GM10266 (cell line): ENCODE results near the gene SARM1.

Source experiments
- DNase-seq: peaks from one replicate; pipeline ENCODE4 v3.0.0; 2012; ENCODE audit errors: extremely low spot score
- CTCF ChIP-seq: IDR thresholded peaks from 2 replicates; pipeline ENCODE4 v1.5.1; 2012; ENCODE audit warnings: mild to moderate bottlenecking, low read depth; ENCODE audit not compliant: control insufficient read depth, insufficient read depth; ENCODE audit errors: missing control alignments

SARM1 gene

GRCh38 chr17:28402224-28402630 lies 30.7 kb downstream of the SARM1 start:
- no peak for TF ChIP-seq CTCF
- DNase-seq: no peak

GRCh38 chr17:28402844-28403243 lies 31.4 kb downstream of the SARM1 start:
- DNase-seq: no peak
- TF ChIP-seq CTCF: no peak

DNA sequence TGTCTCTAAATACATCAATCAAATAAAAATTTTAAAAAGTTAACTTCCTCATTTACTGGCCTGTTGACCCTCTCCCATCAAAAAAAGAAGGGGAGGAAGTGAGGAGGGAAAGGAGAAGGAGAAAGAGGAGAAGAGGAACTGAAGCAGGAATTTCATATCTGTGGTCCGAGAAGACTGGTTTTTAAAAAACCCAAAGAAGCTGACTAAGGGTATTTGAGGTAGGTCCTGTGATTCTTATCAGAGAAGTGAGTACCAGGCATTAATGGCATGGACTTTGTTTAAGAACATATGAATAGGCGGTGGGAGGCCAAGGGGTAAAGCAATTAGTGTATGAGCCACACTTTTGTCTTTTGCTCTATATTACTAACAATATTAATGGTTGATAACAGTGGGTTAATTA lies 32.5 kb downstream of the SARM1 start:
- no peak for TF ChIP-seq CTCF
- no peak for DNase-seq

DNA sequence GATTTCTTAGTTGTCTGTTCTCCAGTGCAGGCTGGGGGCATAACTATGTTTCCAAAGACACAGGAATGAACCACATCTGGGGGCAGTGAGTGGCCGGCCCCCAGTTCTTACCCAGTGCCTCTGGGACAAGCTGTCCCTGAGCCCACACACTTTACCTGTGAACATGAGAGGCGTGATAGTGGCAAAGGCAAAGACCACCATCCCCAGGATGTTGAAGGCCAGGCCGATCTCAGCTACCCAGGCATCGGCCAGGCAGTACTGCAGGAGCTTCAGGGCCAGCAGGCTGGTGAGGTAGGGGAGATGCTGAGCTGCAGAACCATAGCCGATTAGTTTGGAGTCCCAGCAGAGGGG lies 32.9 kb downstream of the SARM1 start:
- TF ChIP-seq CTCF: no peak
- no peak for DNase-seq

DNA sequence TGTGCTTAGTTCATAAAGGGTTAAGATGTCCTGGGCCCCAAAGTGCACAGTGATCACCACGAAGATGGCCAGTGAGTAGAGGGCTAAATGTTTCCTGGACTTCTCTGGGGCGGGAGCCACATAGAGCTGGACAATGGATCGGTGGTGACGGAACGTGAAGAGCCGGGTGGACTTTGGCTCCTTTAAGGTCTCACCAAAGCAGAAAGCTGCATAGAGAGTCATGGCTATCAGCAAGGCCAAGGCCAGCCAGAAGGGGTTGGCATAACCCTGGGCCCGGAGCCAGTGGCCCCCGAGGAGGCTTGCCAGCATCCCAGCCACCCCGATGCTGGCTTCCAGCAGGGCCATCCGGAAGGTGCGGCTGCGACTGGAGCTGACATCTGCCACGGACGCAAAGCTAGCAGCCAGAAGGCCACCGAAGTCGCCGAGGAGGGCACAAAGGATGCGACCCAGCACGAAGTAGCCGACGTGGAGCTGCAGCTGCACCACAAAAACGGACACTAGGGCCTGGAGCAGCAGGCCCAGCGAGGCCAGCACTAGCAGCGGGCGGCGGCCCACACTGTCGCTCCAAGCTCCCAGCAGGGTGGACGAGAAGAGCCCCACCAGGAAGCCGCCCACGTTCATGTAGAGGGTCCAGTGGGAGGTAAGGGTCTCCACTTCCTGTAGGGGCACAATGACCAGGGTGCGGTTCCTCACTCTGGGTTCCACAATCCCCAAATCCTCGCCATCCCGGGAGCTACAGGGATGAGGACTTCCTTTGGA lies 33.5 kb downstream of the SARM1 start:
- DNase-seq: no peak

DNA sequence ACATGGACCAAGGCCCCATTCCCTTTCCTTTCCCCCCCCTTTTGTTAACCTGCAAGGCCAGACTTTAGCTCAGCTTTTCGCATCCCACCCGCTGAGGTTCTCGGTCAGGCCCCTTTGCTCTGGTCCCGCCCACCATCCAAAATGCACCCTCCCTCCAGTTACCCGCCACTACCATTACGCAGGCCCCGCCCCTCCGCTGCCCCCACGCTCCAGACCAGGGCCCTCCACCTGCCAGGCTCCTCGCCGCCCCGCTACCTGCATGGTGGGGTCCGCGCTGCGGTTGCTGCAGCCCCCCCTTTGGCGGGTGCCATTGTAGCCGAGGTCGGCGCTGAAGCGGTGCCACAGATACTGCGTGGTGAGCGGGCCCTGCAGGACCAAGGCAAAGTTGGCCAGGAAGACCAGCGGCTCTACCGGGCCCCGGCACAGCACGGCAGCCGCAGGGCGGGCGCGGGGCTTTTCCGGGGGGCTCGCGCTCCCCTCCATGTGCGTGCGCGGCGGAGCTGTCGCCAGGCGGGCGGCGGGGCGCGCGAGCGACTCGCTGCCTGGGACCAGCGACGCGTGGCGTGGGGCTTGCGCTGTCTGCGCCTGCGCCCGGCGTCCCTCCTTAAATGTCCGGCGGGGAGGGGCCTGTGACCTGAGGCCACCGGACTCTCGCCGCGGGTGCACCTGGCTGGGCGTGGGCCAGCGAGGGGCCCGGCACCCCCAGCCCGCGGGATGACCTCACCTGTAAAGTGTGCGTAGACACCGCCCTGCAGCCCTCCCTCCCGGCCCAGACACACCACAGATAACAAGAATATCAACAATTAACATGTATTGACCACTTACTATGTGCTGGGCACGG lies 34.4 kb downstream of the SARM1 start, which contains the start of gene SLC46A1:
TSS of gene SLC46A1 (minus strand) at position 581 of the 841 bp plus-strand sequence. CDS start at position 483, 98 bp downstream.
- DNase-seq: peak; percentile 89
- no peak for TF ChIP-seq CTCF

More for the DNA sequence above, 33.5 kb downstream of the SARM1 start:
- no peak for TF ChIP-seq CTCF

DNA sequence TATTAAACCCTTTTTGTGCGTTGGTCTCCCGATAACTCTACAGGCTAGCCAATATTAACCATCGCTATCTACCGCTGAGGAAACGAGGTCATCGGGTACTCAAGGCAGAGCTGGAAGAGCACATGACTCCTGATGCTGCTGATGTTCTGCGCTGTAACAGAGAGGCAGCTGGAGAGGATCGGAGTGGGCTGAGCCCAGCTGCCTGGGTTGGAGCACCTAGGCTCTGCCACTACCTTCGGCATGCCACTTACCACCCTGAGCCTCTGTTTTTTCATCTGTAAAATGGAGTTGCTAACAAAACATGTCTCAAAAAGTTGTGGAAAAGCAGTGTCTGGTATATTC lies 35.0 kb downstream of the SARM1 start:
- no peak for DNase-seq
- no peak for TF ChIP-seq CTCF
